Liver (tissue), 9 donors: ENCODE data around the gene CABP5. TPM values are rescaled to one million over a fixed set of nuclear protein-coding genes. Genes with fewer than 3 reads are reported as not detected.

Experiments
- DNase-seq: peaks from one replicate; pipeline ENCODE4 v3.0.0-alpha.2; 2017; ENCODE audit warnings: low spot score
- H3K27ac ChIP-seq, 2 donors: one replicate each; pipeline ENCODE4 v1.7.0; 2013; ENCODE audit warnings: inconsistent platforms in 2 of 2, low read length in 2 of 2, control low read depth in 1 of 2, low read depth in 1 of 2, mild to moderate bottlenecking in 1 of 2
- H3K27me3 ChIP-seq, 4 donors: one replicate each; pipeline versions ENCODE4 v1.6.1 to v1.7.0; 2013; ENCODE audit warnings: low read length in 3 of 4, inconsistent platforms in 1 of 4, mild to moderate bottlenecking in 1 of 4, moderate library complexity in 1 of 4; ENCODE audit not compliant: control insufficient read depth in 4 of 4, insufficient read depth in 4 of 4
- H3K36me3 ChIP-seq, 4 donors: one replicate each; pipeline versions ENCODE4 v1.6.1 to v1.7.0; 2013; ENCODE audit warnings: low read length in 3 of 4, mild to moderate bottlenecking in 3 of 4, low read depth in 1 of 4, moderate library complexity in 1 of 4; ENCODE audit not compliant: control insufficient read depth in 4 of 4, insufficient read depth in 3 of 4
- H3K4me1 ChIP-seq, 4 donors: one replicate each; pipeline versions ENCODE4 v1.6.1 to v1.7.0; 2013; ENCODE audit warnings: low read length in 3 of 4, mild to moderate bottlenecking in 3 of 4, moderate library complexity in 1 of 4; ENCODE audit not compliant: control insufficient read depth in 4 of 4, insufficient read depth in 4 of 4
- H3K4me3 ChIP-seq, 3 donors: one replicate each; pipeline versions ENCODE4 v1.6.1 to v1.7.0; 2013; ENCODE audit warnings: low read length in 3 of 3, control low read depth in 1 of 3, low read depth in 1 of 3, mild to moderate bottlenecking in 1 of 3
- H3K9ac ChIP-seq, 2 donors: one replicate each; pipeline ENCODE4 v1.7.0; 2013; ENCODE audit warnings: low read length in 2 of 2, mild to moderate bottlenecking in 2 of 2, moderate library complexity in 2 of 2, control low read depth in 1 of 2, low read depth in 1 of 2
- H3K9me3 ChIP-seq, 4 donors: one replicate each; pipeline versions ENCODE4 v1.6.1 to v1.7.0; 2013; ENCODE audit warnings: low read length in 3 of 4; ENCODE audit not compliant: control insufficient read depth in 4 of 4
- EGR1 ChIP-seq, 2 donors: IDR thresholded peaks; 2 replicates each; pipeline ENCODE4 v1.6.1; 2016 to 2018; ENCODE audit warnings: antibody characterized with exemption in 2 of 2, low read depth in 2 of 2
- FOXA1 ChIP-seq: IDR thresholded peaks from 2 replicates; pipeline ENCODE4 v1.6.1; 2016; ENCODE audit warnings: antibody characterized with exemption
- FOXA2 ChIP-seq: IDR thresholded peaks from 2 replicates; pipeline ENCODE4 v1.6.1; 2016; ENCODE audit warnings: antibody characterized with exemption
- GABPA ChIP-seq, 2 donors: IDR thresholded peaks in 1 of 2; conservative IDR thresholded peaks in 1 of 2; 2 replicates each; pipeline ENCODE4 v1.6.1; 2016; ENCODE audit warnings: antibody characterized with exemption in 2 of 2, mild to moderate bottlenecking in 1 of 2, moderate library complexity in 1 of 2
- HNF4A ChIP-seq, 2 donors: conservative IDR thresholded peaks; 2 replicates each; pipeline ENCODE4 v1.6.1; 2016; ENCODE audit warnings: antibody characterized with exemption in 2 of 2, mild to moderate bottlenecking in 2 of 2
- HNF4G ChIP-seq: IDR thresholded peaks from 2 replicates; pipeline ENCODE4 v1.6.1; 2016; ENCODE audit warnings: antibody characterized with exemption
- JUND ChIP-seq, 2 donors: IDR thresholded peaks; 2 replicates each; pipeline ENCODE4 v1.6.1; 2016; ENCODE audit warnings: antibody characterized with exemption in 2 of 2
- NR2F2 ChIP-seq: IDR thresholded peaks from 2 replicates; pipeline ENCODE4 v1.6.1; 2016; ENCODE audit warnings: antibody characterized with exemption
- RXRA ChIP-seq, 2 donors: IDR thresholded peaks; 2 replicates each; pipeline ENCODE4 v1.6.1; 2017 to 2018; ENCODE audit warnings: antibody characterized with exemption in 2 of 2, mild to moderate bottlenecking in 1 of 2
- SP1 ChIP-seq: IDR thresholded peaks from 2 replicates; pipeline ENCODE4 v1.6.1; 2018; ENCODE audit warnings: antibody characterized with exemption, mild to moderate bottlenecking
- TAF1 ChIP-seq: conservative IDR thresholded peaks from 2 replicates; pipeline ENCODE4 v1.6.1; 2016; ENCODE audit warnings: antibody characterized with exemption, mild to moderate bottlenecking
- YY1 ChIP-seq: IDR thresholded peaks from 2 replicates; pipeline ENCODE4 v1.6.1; 2016; ENCODE audit warnings: antibody characterized with exemption, mild to moderate bottlenecking
- WGBS: extraction: QIAGEN DNeasy Blood & Tissue Kit; methylation state at CpG from one replicate; pipeline ENCODE4 v1.1.7; 2013; 5-methylcytosine and 5-hydroxymethylcytosine counted together
- polyA plus RNA-seq, 2 donors: library from polyadenylated mRNA; stranded (reverse) in 1 of 2; unstranded in 1 of 2; fragments of 200-250 nt in 1 of 2; fragments of >200 nt in 1 of 2; fragmentation: Nextera tagmentation in 1 of 2; extraction: Ambion mirVana in 1 of 2; gene quantifications; one replicate each; pipeline versions ENCODE4 v1.2.1 to v1.2.3, GENCODE V29; 2013 to 2015
- total RNA-seq, 2 donors: library from RNA; depleted of rRNA; stranded (reverse); fragments of >200 nt; gene quantifications; one replicate each; pipeline ENCODE4 v1.2.3, GENCODE V29; 2014
- TF ChIP-seq, protein P1 (sequence below): IDR thresholded peaks from 2 replicates; pipeline ENCODE4 v1.6.1; 2016; ENCODE audit warnings: antibody characterized with exemption, mild to moderate bottlenecking
- TF ChIP-seq, protein P2 (sequence below): IDR thresholded peaks from 2 replicates; pipeline ENCODE4 v1.6.1; 2016; ENCODE audit warnings: antibody characterized with exemption
- TF ChIP-seq, protein P3 (sequence below): IDR thresholded peaks from 2 replicates; pipeline ENCODE4 v1.6.1; 2016; ENCODE audit warnings: antibody characterized with exemption
- TF ChIP-seq, protein P4 (sequence below): IDR thresholded peaks from 2 replicates; pipeline ENCODE4 v1.6.1; 2016; ENCODE audit warnings: antibody characterized with exemption
- TF ChIP-seq, protein P5 (sequence below): fragments of 150-350 bp; IDR thresholded peaks from 2 replicates; pipeline ENCODE4 v1.5.1; 2017; ENCODE audit warnings: improper control_type of control experiment, low read depth, low read length; ENCODE audit not compliant: missing input control
- donor health status: healthy.
- donor health status: healthy.
- donor health status: healthy.
- donor health status: healthy.
- donor health status: healthy.

Gene CABP5
- total and polyA plus RNA-seq, 4 donors = not detected

DNA sequence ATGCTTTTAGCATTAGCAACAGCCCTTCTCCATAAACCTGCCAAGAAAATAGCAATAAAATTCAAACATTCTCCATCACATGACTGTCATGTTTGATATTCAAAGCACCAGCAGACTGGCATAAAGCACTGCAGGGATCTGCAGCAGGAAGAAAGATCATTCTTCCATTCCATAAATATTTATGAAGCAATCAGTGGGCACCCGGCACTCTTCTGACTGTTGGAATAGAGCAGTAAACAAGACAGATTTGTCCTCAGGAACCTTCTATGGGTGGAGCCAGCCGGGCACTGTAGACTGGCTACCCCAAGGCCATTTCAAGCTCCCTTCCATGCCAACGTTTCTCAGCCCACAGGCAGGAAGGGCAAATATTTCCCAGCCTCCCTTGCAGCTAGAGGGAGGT, 41.2 kb upstream of the CABP5 start:
- H3K4me3 ChIP-seq = no peak overlapping the region
- no peaks in the 10 kb centered on the region for H3K9me3 ChIP-seq
- peaks cover 0 to 2% (median 0%) of the 10 kb centered on the region in 4 donors for H3K36me3 ChIP-seq
- no peak for TF ChIP-seq SP1
- TF ChIP-seq, protein P1, sequence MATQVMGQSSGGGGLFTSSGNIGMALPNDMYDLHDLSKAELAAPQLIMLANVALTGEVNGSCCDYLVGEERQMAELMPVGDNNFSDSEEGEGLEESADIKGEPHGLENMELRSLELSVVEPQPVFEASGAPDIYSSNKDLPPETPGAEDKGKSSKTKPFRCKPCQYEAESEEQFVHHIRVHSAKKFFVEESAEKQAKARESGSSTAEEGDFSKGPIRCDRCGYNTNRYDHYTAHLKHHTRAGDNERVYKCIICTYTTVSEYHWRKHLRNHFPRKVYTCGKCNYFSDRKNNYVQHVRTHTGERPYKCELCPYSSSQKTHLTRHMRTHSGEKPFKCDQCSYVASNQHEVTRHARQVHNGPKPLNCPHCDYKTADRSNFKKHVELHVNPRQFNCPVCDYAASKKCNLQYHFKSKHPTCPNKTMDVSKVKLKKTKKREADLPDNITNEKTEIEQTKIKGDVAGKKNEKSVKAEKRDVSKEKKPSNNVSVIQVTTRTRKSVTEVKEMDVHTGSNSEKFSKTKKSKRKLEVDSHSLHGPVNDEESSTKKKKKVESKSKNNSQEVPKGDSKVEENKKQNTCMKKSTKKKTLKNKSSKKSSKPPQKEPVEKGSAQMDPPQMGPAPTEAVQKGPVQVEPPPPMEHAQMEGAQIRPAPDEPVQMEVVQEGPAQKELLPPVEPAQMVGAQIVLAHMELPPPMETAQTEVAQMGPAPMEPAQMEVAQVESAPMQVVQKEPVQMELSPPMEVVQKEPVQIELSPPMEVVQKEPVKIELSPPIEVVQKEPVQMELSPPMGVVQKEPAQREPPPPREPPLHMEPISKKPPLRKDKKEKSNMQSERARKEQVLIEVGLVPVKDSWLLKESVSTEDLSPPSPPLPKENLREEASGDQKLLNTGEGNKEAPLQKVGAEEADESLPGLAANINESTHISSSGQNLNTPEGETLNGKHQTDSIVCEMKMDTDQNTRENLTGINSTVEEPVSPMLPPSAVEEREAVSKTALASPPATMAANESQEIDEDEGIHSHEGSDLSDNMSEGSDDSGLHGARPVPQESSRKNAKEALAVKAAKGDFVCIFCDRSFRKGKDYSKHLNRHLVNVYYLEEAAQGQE = no peak
- no peak for TF ChIP-seq RXRA (IDR thresholded peaks at IDR 0.05)
- TF ChIP-seq, protein P2, sequence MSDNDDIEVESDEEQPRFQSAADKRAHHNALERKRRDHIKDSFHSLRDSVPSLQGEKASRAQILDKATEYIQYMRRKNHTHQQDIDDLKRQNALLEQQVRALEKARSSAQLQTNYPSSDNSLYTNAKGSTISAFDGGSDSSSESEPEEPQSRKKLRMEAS = no peak
- TF ChIP-seq YY1 = no peak
- no peak for TF ChIP-seq HNF4G
- TF ChIP-seq TAF1 = no peak
- TF ChIP-seq, protein P3, sequence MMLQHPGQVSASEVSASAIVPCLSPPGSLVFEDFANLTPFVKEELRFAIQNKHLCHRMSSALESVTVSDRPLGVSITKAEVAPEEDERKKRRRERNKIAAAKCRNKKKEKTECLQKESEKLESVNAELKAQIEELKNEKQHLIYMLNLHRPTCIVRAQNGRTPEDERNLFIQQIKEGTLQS = no peak
- no peak for TF ChIP-seq FOXA2
- TF ChIP-seq JUND (IDR thresholded peaks at IDR 0.05) = no peak
- no peak for TF ChIP-seq GABPA (IDR thresholded peaks at IDR 0.05 in 1 of 2, conservative IDR thresholded peaks at IDR 0.05 in 1 of 2)
- TF ChIP-seq, protein P4, sequence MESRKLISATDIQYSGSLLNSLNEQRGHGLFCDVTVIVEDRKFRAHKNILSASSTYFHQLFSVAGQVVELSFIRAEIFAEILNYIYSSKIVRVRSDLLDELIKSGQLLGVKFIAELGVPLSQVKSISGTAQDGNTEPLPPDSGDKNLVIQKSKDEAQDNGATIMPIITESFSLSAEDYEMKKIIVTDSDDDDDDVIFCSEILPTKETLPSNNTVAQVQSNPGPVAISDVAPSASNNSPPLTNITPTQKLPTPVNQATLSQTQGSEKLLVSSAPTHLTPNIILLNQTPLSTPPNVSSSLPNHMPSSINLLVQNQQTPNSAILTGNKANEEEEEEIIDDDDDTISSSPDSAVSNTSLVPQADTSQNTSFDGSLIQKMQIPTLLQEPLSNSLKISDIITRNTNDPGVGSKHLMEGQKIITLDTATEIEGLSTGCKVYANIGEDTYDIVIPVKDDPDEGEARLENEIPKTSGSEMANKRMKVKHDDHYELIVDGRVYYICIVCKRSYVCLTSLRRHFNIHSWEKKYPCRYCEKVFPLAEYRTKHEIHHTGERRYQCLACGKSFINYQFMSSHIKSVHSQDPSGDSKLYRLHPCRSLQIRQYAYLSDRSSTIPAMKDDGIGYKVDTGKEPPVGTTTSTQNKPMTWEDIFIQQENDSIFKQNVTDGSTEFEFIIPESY = no peak
- TF ChIP-seq, protein P5, sequence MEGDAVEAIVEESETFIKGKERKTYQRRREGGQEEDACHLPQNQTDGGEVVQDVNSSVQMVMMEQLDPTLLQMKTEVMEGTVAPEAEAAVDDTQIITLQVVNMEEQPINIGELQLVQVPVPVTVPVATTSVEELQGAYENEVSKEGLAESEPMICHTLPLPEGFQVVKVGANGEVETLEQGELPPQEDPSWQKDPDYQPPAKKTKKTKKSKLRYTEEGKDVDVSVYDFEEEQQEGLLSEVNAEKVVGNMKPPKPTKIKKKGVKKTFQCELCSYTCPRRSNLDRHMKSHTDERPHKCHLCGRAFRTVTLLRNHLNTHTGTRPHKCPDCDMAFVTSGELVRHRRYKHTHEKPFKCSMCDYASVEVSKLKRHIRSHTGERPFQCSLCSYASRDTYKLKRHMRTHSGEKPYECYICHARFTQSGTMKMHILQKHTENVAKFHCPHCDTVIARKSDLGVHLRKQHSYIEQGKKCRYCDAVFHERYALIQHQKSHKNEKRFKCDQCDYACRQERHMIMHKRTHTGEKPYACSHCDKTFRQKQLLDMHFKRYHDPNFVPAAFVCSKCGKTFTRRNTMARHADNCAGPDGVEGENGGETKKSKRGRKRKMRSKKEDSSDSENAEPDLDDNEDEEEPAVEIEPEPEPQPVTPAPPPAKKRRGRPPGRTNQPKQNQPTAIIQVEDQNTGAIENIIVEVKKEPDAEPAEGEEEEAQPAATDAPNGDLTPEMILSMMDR = no peak
- TF ChIP-seq FOXA1 = no peak
- 61% methylated on average over 3 of the region's 3 CpGs for WGBS
- H3K9ac ChIP-seq = no peak overlapping the region
- H3K27ac ChIP-seq = no peak overlapping the region
- no peaks in the 10 kb centered on the region for H3K4me1 ChIP-seq
- H3K27me3 ChIP-seq = no peaks in the 10 kb centered on the region
- DNase-seq = no peak

DNA sequence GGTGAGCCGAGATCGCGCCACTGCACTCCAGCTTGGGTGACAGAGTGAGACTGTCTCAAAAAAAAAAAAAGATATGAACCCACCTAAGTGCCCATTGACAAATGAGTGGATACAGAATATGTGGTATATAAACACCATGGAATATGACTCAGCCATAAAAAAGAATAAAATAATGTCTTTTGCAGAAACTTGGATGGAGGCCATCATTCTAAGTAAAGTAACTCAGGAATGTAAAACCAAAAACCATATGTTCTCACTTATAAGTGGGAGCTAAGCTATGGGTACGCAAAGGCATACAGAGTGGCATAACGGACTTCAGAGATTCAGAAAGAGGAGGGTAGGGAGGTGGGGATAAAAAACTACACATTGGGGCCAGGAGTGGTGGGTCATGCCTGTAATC, 37.2 kb upstream of the CABP5 start:
- 95% methylated on average over 5 of the region's 5 CpGs for WGBS
- no peaks in the 10 kb centered on the region for H3K27me3 ChIP-seq
- H3K4me1 ChIP-seq = no peaks in the 10 kb centered on the region
- TF ChIP-seq, protein P2 = no peak
- TF ChIP-seq NR2F2 = no peak
- TF ChIP-seq, protein P5 = no peak
- no peak for TF ChIP-seq HNF4G
- no peak for TF ChIP-seq EGR1 (IDR thresholded peaks at IDR 0.05; ENCODE audit: low read depth in 2 of 2)
- TF ChIP-seq, protein P3 = no peak
- no peak for TF ChIP-seq FOXA1
- TF ChIP-seq SP1 = no peak
- TF ChIP-seq RXRA (IDR thresholded peaks at IDR 0.05) = no peak
- TF ChIP-seq GABPA (IDR thresholded peaks at IDR 0.05 in 1 of 2, conservative IDR thresholded peaks at IDR 0.05 in 1 of 2) = no peak
- TF ChIP-seq FOXA2 = no peak
- no peak for TF ChIP-seq HNF4A (conservative IDR thresholded peaks at IDR 0.05)
- TF ChIP-seq, protein P4 = no peak
- no peak overlapping the region for H3K27ac ChIP-seq
- H3K36me3 ChIP-seq = no peaks in the 10 kb centered on the region
- no peak for DNase-seq
- no peak overlapping the region for H3K4me3 ChIP-seq
- no peak overlapping the region for H3K9ac ChIP-seq
- H3K9me3 ChIP-seq = no peaks in the 10 kb centered on the region
